Naive B cell (primary cell): ENCODE results near the gene FGD2. TPM values are rescaled to one million over a fixed set of nuclear protein-coding genes. Genes with fewer than 3 reads are reported as not detected.
"Not testable (repeated sequence)": the region's sequence is repeated elsewhere in the genome, so short reads cannot be mapped to it uniquely, and the experiment has no call there.

Source experiments
- ATAC-seq, 2 donors: fragments of 150-1000 bp; cut with Tn5 transposase; 2 replicates each; pipeline ENCODE4 v1.10.0; 2021; ENCODE audit warnings: low read depth in 2 of 2, mild to moderate bottlenecking in 2 of 2, moderate library complexity in 2 of 2
- DNase-seq: peaks from one replicate; pipeline ENCODE4 v3.0.0; 2022
- H3K27ac Mint-ChIP-seq, 6 donors: one replicate each; pipeline ENCODE4 v1.8.0; 2020 to 2022; ENCODE audit warnings: mild to moderate bottlenecking in 6 of 6, mixed read lengths in 6 of 6, moderate library complexity in 5 of 6, inconsistent platforms in 2 of 6
- H3K27me3 Mint-ChIP-seq, 3 donors: one replicate each; pipeline ENCODE4 v1.8.0; 2021 to 2022; ENCODE audit warnings: mixed read lengths in 3 of 3, mild to moderate bottlenecking in 1 of 3
- H3K36me3 Mint-ChIP-seq, 2 donors: one replicate each; pipeline ENCODE4 v1.8.0; 2020 to 2022; ENCODE audit warnings: mixed read lengths in 2 of 2, inconsistent platforms in 1 of 2, mild to moderate bottlenecking in 1 of 2
- H3K4me1 Mint-ChIP-seq, 3 donors: one replicate each; pipeline ENCODE4 v1.8.0; 2020 to 2022; ENCODE audit warnings: mixed read lengths in 3 of 3, inconsistent platforms in 1 of 3, mild to moderate bottlenecking in 1 of 3, moderate library complexity in 1 of 3
- H3K4me3 Mint-ChIP-seq, 8 donors: one replicate each; pipeline ENCODE4 v1.8.0; 2020 to 2022; ENCODE audit warnings: mild to moderate bottlenecking in 8 of 8, mixed read lengths in 8 of 8, moderate library complexity in 8 of 8, inconsistent platforms in 2 of 8
- H3K9me3 Mint-ChIP-seq, 7 donors: one replicate each; pipeline ENCODE4 v1.8.0; 2020 to 2022; ENCODE audit warnings: mixed read lengths in 7 of 7, mild to moderate bottlenecking in 5 of 7, inconsistent platforms in 2 of 7, moderate library complexity in 1 of 7
- polyA plus RNA-seq, 6 donors: library from polyadenylated mRNA; unstranded; fragments of 300-500 nt; fragmentation: Illumina TruSeq; gene quantifications; one replicate each; pipeline ENCODE4 v1.2.3, GENCODE V29; 2021; ENCODE audit warnings: low read depth in 6 of 6

Gene FGD2
- polyA plus RNA-seq, 6 donors from 2014 or later: 31.5 to 133 (median 69.2) TPM

DNA sequence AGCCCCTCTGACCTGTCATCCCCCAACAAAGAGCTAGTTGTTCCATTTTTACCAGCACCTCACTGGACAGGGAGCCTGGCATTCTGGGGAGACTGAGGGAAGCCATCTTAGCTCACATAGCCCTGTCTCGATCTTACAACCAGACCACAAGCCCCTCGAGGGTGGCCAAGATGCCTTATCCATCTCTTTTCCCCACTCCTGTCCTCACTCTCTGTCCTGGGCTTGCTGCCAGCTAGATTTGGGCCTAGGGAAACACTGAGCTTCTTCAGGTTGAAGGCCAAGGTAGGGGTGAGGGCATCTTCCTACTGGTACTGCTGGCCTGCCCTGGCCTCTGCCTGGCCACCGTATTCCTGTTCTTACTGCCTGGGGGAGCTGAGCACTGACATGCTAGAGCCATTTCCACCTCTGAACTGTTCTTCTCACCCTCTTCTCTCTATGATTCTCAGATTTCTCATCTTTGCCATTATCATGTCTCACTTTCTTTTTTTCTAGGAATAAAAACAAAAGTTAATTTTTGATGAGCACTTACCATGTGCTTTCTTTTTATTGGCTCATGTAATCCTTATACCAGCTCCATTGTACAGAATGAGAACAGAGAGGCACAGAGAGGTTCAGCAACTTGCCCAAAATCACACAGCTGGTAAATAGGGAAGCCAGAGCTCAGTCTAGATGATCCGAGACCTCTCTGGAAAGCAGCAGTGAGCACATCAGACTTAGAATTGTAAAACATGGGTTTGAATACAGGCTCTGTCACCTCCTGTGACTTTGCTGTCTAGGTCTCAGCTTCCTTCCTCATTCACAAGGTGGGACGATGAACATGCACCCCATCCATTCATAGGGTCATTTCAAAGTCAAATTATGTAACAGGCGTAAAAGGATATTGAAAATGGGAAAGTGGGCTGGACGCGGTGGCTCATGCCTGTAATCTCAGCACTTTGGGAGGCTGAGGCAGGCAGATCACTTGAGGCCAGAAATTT lies 28.7 kb downstream of the FGD2 start:
- Mint-ChIP-seq H3K4me3 (no peak overlapping the region), H3K27ac (peak overlapping the region in 5 of 6 donors; percentile 54 to 86 (median 64)), H3K36me3 (peaks cover 8 to 43% of the 10 kb centered on the region in 2 donors), H3K27me3 (no peaks in the 10 kb centered on the region), H3K4me1 (peaks cover 18 to 23% (median 19%) of the 10 kb centered on the region in 3 donors), H3K9me3 (peaks cover 0 to 7% (median 4%) of the 10 kb centered on the region in 7 donors)
- no peak for DNase-seq
- ATAC-seq: no peak

GRCh38 chr6:37036146-37036545 lies 30.7 kb downstream of the FGD2 start:
- H3K36me3 Mint-ChIP-seq: peaks cover 0 to 31% of the 10 kb centered on the region in 2 donors
- H3K9me3 Mint-ChIP-seq: no peaks in the 10 kb centered on the region
- no peaks in the 10 kb centered on the region for H3K27me3 Mint-ChIP-seq
- H3K4me3 Mint-ChIP-seq: peak overlapping the region in 1 of 8 donors; percentile 3
- ATAC-seq (no peak), DNase-seq (no peak)
- peaks cover 14 to 21% (median 14%) of the 10 kb centered on the region in 3 donors for H3K4me1 Mint-ChIP-seq
- H3K27ac Mint-ChIP-seq: peak overlapping the region in 1 of 6 donors; percentile 81

- no peak for DNase-seq
- Mint-ChIP-seq H3K9me3 (no peaks in the 10 kb centered on the region), H3K4me1 (peaks cover 7 to 17% (median 9%) of the 10 kb centered on the region in 3 donors), H3K27ac (peak overlapping the region in 3 of 6 donors; percentile 66 to 86 (median 70)), H3K4me3 (no peak overlapping the region), H3K27me3 (no peaks in the 10 kb centered on the region), H3K36me3 (peaks cover 0 to 17% of the 10 kb centered on the region in 2 donors)
- no peak for ATAC-seq
Observed at GRCh38 chr6:37038292-37039198, 33.1 kb downstream of the FGD2 start.

DNA sequence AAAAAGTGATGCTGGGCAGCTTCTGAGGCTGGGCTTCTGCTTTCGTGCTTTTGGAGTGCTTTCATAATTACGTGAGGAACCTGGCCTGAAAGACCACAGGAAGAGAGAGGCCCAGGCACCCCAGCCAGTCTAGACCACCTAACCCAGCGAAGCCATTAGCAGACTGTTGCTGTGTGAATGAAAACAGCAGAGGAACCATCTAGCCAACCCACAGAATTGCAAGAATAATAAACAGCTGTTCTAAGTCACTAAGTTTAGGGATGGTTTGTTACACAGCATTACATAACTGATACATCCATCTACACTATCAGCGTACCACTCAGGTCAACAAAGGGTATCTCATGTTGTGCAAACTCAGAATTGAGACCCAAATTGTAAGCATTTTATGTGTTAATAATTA lies 34.5 kb downstream of the FGD2 start:
- no peaks in the 10 kb centered on the region for H3K27me3 Mint-ChIP-seq
- peaks cover 0 to 7% of the 10 kb centered on the region in 2 donors for H3K36me3 Mint-ChIP-seq
- no peaks in the 10 kb centered on the region for H3K9me3 Mint-ChIP-seq
- H3K27ac Mint-ChIP-seq: no peak overlapping the region
- ATAC-seq (no peak), DNase-seq (no peak)
- no peak overlapping the region for H3K4me3 Mint-ChIP-seq
- peaks cover 0 to 7% (median 0%) of the 10 kb centered on the region in 3 donors for H3K4me1 Mint-ChIP-seq

DNA sequence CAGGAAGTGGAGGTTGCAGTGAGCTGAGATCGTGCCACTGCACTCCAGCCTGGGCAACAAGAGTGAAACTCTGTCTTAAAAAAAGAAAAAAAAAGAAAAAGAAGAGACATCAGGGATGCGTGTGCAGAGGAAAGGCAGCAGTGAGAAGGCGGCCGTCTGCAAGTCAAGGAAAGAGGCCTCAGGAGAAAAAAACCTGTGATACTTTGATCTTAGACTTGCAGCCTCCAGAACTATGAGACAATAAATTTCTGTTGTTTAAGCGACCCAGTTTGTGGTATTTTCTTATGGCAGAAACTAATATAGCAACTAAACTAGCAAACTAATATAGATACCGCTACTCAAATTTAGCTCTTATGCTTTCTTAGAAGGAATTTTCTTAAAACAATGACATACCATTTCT lies 36.1 kb downstream of the FGD2 start:
- peak overlapping the region in 1 of 6 donors; percentile 90 for H3K27ac Mint-ChIP-seq
- no peak overlapping the region for H3K4me3 Mint-ChIP-seq
- no peaks in the 10 kb centered on the region for H3K36me3 Mint-ChIP-seq
- DNase-seq (no peak), ATAC-seq (no peak)
- no peaks in the 10 kb centered on the region for H3K9me3 Mint-ChIP-seq
- no peaks in the 10 kb centered on the region for H3K27me3 Mint-ChIP-seq
- H3K4me1 Mint-ChIP-seq: peaks cover 1 to 6% (median 3%) of the 10 kb centered on the region in 3 donors

DNA sequence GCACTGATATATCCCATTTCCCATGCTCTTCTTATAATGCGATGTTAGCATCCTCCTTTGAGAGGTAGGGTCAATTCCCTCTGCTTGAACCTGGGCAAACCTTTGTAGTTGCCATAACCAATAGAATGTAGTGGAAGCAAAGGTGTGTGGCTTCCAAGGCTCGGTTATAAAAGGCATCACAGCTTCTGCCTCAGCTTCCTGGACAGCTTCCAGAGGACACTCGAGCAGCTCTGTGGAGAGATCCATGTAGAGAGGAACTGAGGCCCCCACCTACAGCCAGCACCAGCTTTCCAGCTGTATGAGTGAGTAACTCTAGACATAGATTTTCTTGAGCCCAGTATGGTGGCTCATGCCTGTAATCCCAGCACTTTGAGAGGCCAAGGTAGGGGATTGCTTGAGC lies 36.7 kb downstream of the FGD2 start:
- no peak overlapping the region for H3K4me3 Mint-ChIP-seq
- H3K4me1 Mint-ChIP-seq: peaks cover 2 to 8% (median 6%) of the 10 kb centered on the region in 3 donors
- no peaks in the 10 kb centered on the region for H3K27me3 Mint-ChIP-seq
- H3K27ac Mint-ChIP-seq: peak overlapping the region in 2 of 6 donors; percentile 33 to 83
- DNase-seq (no peak), ATAC-seq (no peak)
- H3K9me3 Mint-ChIP-seq: no peaks in the 10 kb centered on the region
- H3K36me3 Mint-ChIP-seq: no peaks in the 10 kb centered on the region

- H3K4me3 Mint-ChIP-seq, H3K9me3 Mint-ChIP-seq, H3K36me3 Mint-ChIP-seq, DNase-seq, ATAC-seq, H3K27me3 Mint-ChIP-seq: not testable (repeated sequence)
- Mint-ChIP-seq H3K27ac (peak overlapping the region in 4 of 6 donors; percentile 7 to 87 (median 56)), H3K4me1 (peaks cover 11 to 15% (median 14%) of the 10 kb centered on the region in 3 donors)
Observed at GRCh38 chr6:37043091-37043490, 37.6 kb downstream of the FGD2 start.

GRCh38 chr6:37047346-37047688 lies 41.9 kb downstream of the FGD2 start:
- Mint-ChIP-seq H3K36me3 (no peaks in the 10 kb centered on the region), H3K4me3 (peak overlapping the region in 2 of 8 donors; percentile 46 to 47), H3K4me1 (peaks cover 38 to 55% (median 52%) of the 10 kb centered on the region in 3 donors), H3K9me3 (peaks cover 0 to 4% (median 0%) of the 10 kb centered on the region in 7 donors), H3K27ac (peak overlapping the region; percentile 57 to 100 (median 88)), H3K27me3 (no peaks in the 10 kb centered on the region)
- ATAC-seq (no peak), DNase-seq (no peak)

DNA sequence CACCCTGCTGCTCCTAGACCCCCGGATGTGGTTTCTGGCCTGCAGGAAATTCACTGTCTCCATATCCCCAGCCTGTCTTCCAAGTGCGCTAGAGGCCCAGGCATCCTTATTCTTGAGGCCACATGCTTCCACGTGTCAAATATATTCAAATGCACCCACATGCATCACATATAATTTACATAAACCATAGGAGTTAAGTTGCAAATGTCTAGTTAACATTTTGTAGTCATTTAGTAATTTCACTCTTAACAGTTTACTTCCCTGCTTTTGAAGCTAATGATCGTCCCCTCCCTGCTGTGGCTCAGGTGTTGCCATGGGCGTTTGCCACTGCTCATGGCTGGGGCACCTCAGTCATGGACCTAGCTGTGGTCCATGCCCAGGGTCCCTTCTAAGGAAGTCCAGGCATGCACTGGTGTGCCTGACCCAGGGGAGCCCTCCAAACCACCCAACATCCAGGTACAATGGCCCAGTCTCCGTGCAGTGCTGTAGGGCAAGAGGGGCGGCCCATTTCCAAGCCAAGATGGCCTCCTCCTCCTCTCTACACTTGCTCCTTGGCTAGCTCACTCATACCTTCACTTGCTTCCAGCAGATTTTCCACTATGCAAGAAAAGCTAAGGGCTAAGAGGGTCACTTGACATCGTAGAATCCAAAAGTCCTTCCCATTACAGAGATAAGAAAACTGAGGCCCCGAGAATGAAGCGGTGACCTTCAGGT lies 42.4 kb downstream of the FGD2 start:
- DNase-seq (no peak), ATAC-seq (no peak)
- no peaks in the 10 kb centered on the region for H3K27me3 Mint-ChIP-seq
- peaks cover 38 to 55% (median 52%) of the 10 kb centered on the region in 3 donors for H3K4me1 Mint-ChIP-seq
- H3K9me3 Mint-ChIP-seq: peaks cover 0 to 4% (median 0%) of the 10 kb centered on the region in 7 donors
- H3K4me3 Mint-ChIP-seq: peak overlapping the region in 4 of 8 donors; percentile 36 to 64 (median 46)
- H3K27ac Mint-ChIP-seq: peak overlapping the region; percentile 74 to 100 (median 95)
- H3K36me3 Mint-ChIP-seq: no peaks in the 10 kb centered on the region

DNA sequence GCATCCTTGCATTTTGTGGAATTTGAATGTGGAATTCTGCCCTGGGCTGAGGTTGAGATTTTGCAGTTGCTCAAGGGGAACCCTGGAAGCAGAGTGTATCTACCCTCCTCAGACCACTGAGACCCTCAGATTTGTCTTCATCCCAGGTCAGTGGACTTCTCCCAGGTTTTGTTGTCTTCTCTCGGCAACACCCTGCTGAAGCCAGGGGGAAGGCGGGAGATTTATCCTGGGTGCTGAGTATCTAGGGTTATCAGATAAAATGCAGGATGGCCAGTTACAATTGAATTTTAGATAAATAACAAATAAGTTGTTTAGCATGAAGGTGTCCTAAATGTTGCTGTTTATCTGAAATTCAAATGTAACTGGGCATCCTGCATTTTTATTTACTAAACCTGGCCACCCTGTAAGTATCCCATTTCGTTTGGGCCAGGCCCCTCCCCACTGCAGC lies 43.0 kb downstream of the FGD2 start:
- ATAC-seq: no peak
- Mint-ChIP-seq H3K4me1 (peaks cover 38 to 55% (median 52%) of the 10 kb centered on the region in 3 donors), H3K9me3 (peaks cover 0 to 4% (median 0%) of the 10 kb centered on the region in 7 donors), H3K27ac (peak overlapping the region; percentile 98 to 100 (median 100)), H3K27me3 (no peaks in the 10 kb centered on the region), H3K4me3 (peak overlapping the region in 7 of 8 donors; percentile 59 to 97 (median 90)), H3K36me3 (no peaks in the 10 kb centered on the region)
- no peak for DNase-seq

DNA sequence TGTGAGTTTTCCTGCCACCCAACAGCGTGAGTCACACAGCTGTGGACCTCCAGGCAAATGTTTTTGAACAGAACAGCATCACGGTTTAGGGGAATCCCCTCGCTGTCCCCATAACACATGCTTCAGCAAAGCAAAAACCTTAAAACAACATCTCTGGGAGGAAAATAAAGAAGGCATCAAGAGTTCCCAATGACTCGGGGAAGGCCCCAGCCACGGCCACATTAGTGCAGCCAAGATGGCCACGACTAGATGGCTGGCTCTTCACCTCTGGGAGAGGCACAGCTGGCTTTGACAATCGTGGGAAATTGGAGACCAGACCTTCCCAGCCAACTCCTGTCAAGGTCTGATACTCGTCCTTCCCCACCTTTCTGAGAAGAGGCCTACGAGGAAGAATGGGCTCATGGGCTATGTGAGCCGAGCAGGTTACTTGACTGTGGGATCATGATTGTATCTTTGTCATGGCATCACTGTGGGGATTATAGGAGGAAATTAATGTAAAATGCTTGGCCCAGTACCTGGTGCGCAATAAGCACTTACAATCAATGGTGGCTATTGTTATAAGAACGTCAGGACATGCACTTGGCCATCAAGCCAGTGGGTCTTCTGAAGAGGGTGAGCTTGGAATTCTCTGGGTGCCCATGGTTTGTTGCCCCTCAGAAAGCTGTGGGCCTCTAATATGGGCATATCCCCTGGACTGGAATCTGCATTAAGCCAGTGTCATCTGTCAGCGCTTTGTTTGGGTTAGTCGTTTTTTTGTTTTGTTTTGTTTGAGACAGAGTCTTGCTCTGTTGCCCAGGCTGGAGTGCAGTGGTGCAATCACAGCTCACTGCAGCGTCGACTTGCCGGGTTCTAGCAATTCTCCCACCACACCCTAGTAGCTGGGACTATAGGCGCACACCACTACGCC lies 43.6 kb downstream of the FGD2 start:
- H3K4me3 Mint-ChIP-seq: peak overlapping the region; percentile 59 to 97 (median 88)
- peak overlapping the region; percentile 98 to 100 (median 100) for H3K27ac Mint-ChIP-seq

DNA sequence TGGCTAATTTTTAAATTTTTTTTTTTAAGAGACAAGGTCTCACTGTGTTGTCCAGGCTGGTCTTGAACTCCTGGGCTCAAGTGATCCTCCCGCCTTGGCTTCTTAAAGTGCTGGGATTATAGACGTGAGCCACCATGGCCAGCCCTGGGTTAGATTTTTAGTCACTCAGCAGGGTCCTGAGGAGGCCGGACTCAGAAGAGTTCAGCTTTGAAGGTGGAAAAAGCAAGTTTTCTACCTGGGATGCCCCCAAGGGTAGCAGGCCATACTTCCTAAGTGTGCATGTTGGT lies 44.2 kb downstream of the FGD2 start:
- peak in 1 of 2 donors; percentile 1 for ATAC-seq
- H3K4me1 Mint-ChIP-seq: peaks cover 41 to 55% (median 54%) of the 10 kb centered on the region in 3 donors
- H3K9me3 Mint-ChIP-seq: peaks cover 0 to 4% (median 0%) of the 10 kb centered on the region in 7 donors
- peaks cover 0 to 4% (median 3%) of the 10 kb centered on the region in 3 donors for H3K27me3 Mint-ChIP-seq
- peak overlapping the region; percentile 74 to 97 (median 90) for H3K4me3 Mint-ChIP-seq
- H3K36me3 Mint-ChIP-seq: no peaks in the 10 kb centered on the region
- peak overlapping the region; percentile 98 to 100 (median 100) for H3K27ac Mint-ChIP-seq
- DNase-seq: no peak

More for the DNA sequence above, 43.6 kb downstream of the FGD2 start:
- H3K27me3 Mint-ChIP-seq: no peaks in the 10 kb centered on the region
- peaks cover 0 to 4% (median 0%) of the 10 kb centered on the region in 7 donors for H3K9me3 Mint-ChIP-seq
- peaks cover 38 to 55% (median 52%) of the 10 kb centered on the region in 3 donors for H3K4me1 Mint-ChIP-seq
- ATAC-seq (peak; percentile 56 to 62), DNase-seq (peak; percentile 78)
- no peaks in the 10 kb centered on the region for H3K36me3 Mint-ChIP-seq
